Neural cell (in vitro differentiated cells): Measurements from ENCODE around the gene PLOD3.

Experiments
- CTCF ChIP-seq: fragments of 450-650 bp; IDR thresholded peaks from 2 replicates; pipeline ENCODE4 v1.5.1; 2014; ENCODE audit warnings: antibody characterized with exemption, mild to moderate bottlenecking, moderate library complexity; ENCODE audit not compliant: poor library complexity, severe bottlenecking
- EP300 ChIP-seq: fragments of 450-650 bp; conservative IDR thresholded peaks from 2 replicates; pipeline ENCODE4 v1.6.1; 2014; ENCODE audit warnings: antibody characterized with exemption, mild to moderate bottlenecking, moderate library complexity; ENCODE audit not compliant: poor library complexity, severe bottlenecking
- EZH2 ChIP-seq: fragments of 200-600, 300-800 bp; shearing (Covaris generic), sonication (generic); IDR thresholded peaks from 2 replicates; pipeline ENCODE4 v1.6.1; 2014; ENCODE audit warnings: antibody characterized with exemption, low read length, borderline replicate concordance, mild to moderate bottlenecking; ENCODE audit not compliant: insufficient read depth, poor library complexity, severe bottlenecking
- MXI1 ChIP-seq: fragments of 450-650 bp; conservative IDR thresholded peaks from 2 replicates; pipeline ENCODE4 v1.6.1; 2014; ENCODE audit warnings: antibody characterized with exemption, mild to moderate bottlenecking; ENCODE audit not compliant: poor library complexity, severe bottlenecking
- POLR2AphosphoS5 ChIP-seq: IDR thresholded peaks from 2 replicates; pipeline ENCODE4 v1.6.1; 2012
- RAD21 ChIP-seq: fragments of 450-650 bp; conservative IDR thresholded peaks from 2 replicates; pipeline ENCODE4 v1.6.1; 2014; ENCODE audit warnings: antibody characterized with exemption, mild to moderate bottlenecking, moderate library complexity
- SMC3 ChIP-seq: fragments of 450-650 bp; conservative IDR thresholded peaks from 2 replicates; pipeline ENCODE4 v1.6.1; 2014; ENCODE audit warnings: antibody characterized with exemption, mild to moderate bottlenecking, moderate library complexity; ENCODE audit not compliant: poor library complexity
- TAF1 ChIP-seq: IDR thresholded peaks from 2 replicates; pipeline ENCODE4 v1.6.1; 2012; ENCODE audit warnings: low read depth

GRCh38 chr7:101156277-101156676 lies 61.1 kb downstream of the PLOD3 start:
- TF ChIP-seq CTCF (no peak), TAF1 (no peak), EZH2 (no peak), POLR2AphosphoS5 (no peak), MXI1 (no peak), RAD21 (no peak), EP300 (no peak), SMC3 (no peak)
